GM23338 (cell line): ENCODE measurements around the gene RBM33. TPM values are rescaled to one million over a fixed set of nuclear protein-coding genes. Genes with fewer than 3 reads are reported as not detected.

Experiments used
- ATAC-seq: fragments of 200-7000 bp; cut with Tn5 transposase; 3 replicates; pipeline ENCODE4 v1.9.1; 2020
- DNase-seq: peaks from one replicate; pipeline ENCODE4 v3.0.0-alpha.2; 2015; ENCODE audit warnings: low spot score
- H2AFZ ChIP-seq: fragments of 200-600 bp; sonication (generic); 2 replicates; pipeline ENCODE4 v1.8.0; 2016; ENCODE audit warnings: antibody characterized with exemption, mild to moderate bottlenecking, moderate library complexity
- H3F3A ChIP-seq: fragments of 200-600 bp; sonication (generic); replicated peaks from 2 replicates; pipeline ENCODE4 v1.8.0; 2017; ENCODE audit warnings: antibody characterized with exemption, mixed run types, low read depth
- H3K27ac ChIP-seq: fragments of 200-600 bp; sonication (generic); 2 replicates; pipeline ENCODE4 v1.6.1; 2016; ENCODE audit warnings: low read depth
- H3K27me3 ChIP-seq: fragments of 200-600 bp; sonication (generic); 2 replicates; pipeline ENCODE4 v1.8.0; 2016; ENCODE audit warnings: mild to moderate bottlenecking, mixed run types, moderate library complexity; ENCODE audit not compliant: insufficient read depth
- H3K36me3 ChIP-seq: fragments of 200-600 bp; sonication (generic); 2 replicates; pipeline ENCODE4 v1.8.0; 2016; ENCODE audit warnings: mild to moderate bottlenecking; ENCODE audit not compliant: insufficient read depth
- H3K4me1 ChIP-seq: fragments of 200-600 bp; sonication (generic); 2 replicates; pipeline ENCODE4 v1.8.0; 2016; ENCODE audit warnings: mild to moderate bottlenecking, moderate library complexity; ENCODE audit not compliant: insufficient read depth
- H3K4me2 ChIP-seq: fragments of 200-600 bp; sonication (generic); 2 replicates; pipeline ENCODE4 v1.7.1; 2017; ENCODE audit warnings: mixed run types
- H3K4me3 ChIP-seq: fragments of 200-600 bp; sonication (generic); 2 replicates; pipeline ENCODE4 v1.6.1; 2016; ENCODE audit warnings: mixed run types
- H3K79me2 ChIP-seq: fragments of 200-600 bp; sonication (generic); replicated peaks from 2 replicates; pipeline ENCODE4 v1.8.0; 2017; ENCODE audit warnings: mild to moderate bottlenecking; ENCODE audit not compliant: insufficient read depth
- H3K9me2 ChIP-seq: fragments of 200-600 bp; sonication (generic); 2 replicates; pipeline ENCODE4 v1.8.0; 2017; ENCODE audit not compliant: insufficient read depth
- H4K20me1 ChIP-seq: fragments of 200-600 bp; sonication (generic); replicated peaks from 2 replicates; pipeline ENCODE4 v1.8.0; 2017; ENCODE audit warnings: mild to moderate bottlenecking; ENCODE audit not compliant: insufficient read depth
- H3K27ac Mint-ChIP-seq: 2 replicates; pipeline ENCODE4 v1.8.0; 2020; ENCODE audit warnings: inconsistent platforms, mild to moderate bottlenecking, moderate library complexity, mixed read lengths
- H3K27me3 Mint-ChIP-seq: 3 replicates; pipeline ENCODE4 v1.8.0; 2022; ENCODE audit warnings: low read depth, mild to moderate bottlenecking, moderate library complexity, mixed read lengths, inconsistent platforms; ENCODE audit not compliant: insufficient read depth, poor library complexity
- H3K36me3 Mint-ChIP-seq: 3 replicates; pipeline ENCODE4 v1.8.0; 2021; ENCODE audit warnings: low read depth, mild to moderate bottlenecking, inconsistent platforms, moderate library complexity, mixed read lengths
- H3K4me1 Mint-ChIP-seq: 3 replicates; pipeline ENCODE4 v1.8.0; 2020; ENCODE audit warnings: mild to moderate bottlenecking, inconsistent platforms, mixed read lengths
- H3K4me3 Mint-ChIP-seq: 3 replicates; pipeline ENCODE4 v1.8.0; 2021; ENCODE audit warnings: moderate library complexity, mild to moderate bottlenecking, inconsistent platforms, mixed read lengths
- H3K9me3 Mint-ChIP-seq: 3 replicates; pipeline ENCODE4 v1.8.0; 2020; ENCODE audit warnings: moderate library complexity, mild to moderate bottlenecking, inconsistent platforms, mixed read lengths
- CREB1 ChIP-seq: fragments of 250-450 bp; sonication (Bioruptor Pico); IDR thresholded peaks from 2 replicates; pipeline ENCODE4 v1.5.0; 2020; ENCODE audit warnings: low read depth, mild to moderate bottlenecking, moderate library complexity
- EZH2 ChIP-seq: fragments of 200-600 bp; sonication (generic); IDR thresholded peaks from one replicate; pipeline ENCODE4 v1.8.0; 2017; ENCODE audit warnings: antibody characterized with exemption, mild to moderate bottlenecking, low read depth; ENCODE audit not compliant: unreplicated experiment
- JUNB ChIP-seq: IDR thresholded peaks from one replicate; pipeline ENCODE4 v1.6.1; 2016; ENCODE audit warnings: antibody characterized with exemption; ENCODE audit not compliant: unreplicated experiment
- NANOG ChIP-seq: IDR thresholded peaks from 2 replicates; pipeline ENCODE4 v1.6.1; 2016; ENCODE audit warnings: antibody characterized with exemption, borderline replicate concordance
- POLR2AphosphoS5 ChIP-seq: IDR thresholded peaks from 2 replicates; pipeline ENCODE4 v1.6.1; 2016; ENCODE audit warnings: antibody characterized with exemption, low read depth
- ZNF114 ChIP-seq: fragments of 250-450 bp; sonication (Bioruptor Pico); IDR thresholded peaks from 2 replicates; pipeline ENCODE4 v1.5.0; 2020; ENCODE audit warnings: mild to moderate bottlenecking, moderate library complexity
- ZNF462 ChIP-seq: fragments of 250-450 bp; sonication (Bioruptor Pico); IDR thresholded peaks from 2 replicates; pipeline ENCODE4 v1.5.0; 2020; ENCODE audit warnings: mild to moderate bottlenecking, moderate library complexity
- polyA plus RNA-seq: library from polyadenylated mRNA; unstranded; fragments of >200 nt; fragmentation: Nextera tagmentation; extraction: Ambion mirVana; gene quantifications from 2 replicates; pipeline ENCODE4 v1.2.1, GENCODE V29; 2016
- total RNA-seq: library from RNA; depleted of rRNA; stranded (reverse); fragments of >200 nt; shearing (Covaris generic); gene quantifications from 2 replicates; pipeline ENCODE4 v1.2.3, GENCODE V29; 2014

RBM33 gene
- total and polyA plus RNA-seq, 2 experiments from 2014 or later: 47.7 to 94.7 TPM

DNA sequence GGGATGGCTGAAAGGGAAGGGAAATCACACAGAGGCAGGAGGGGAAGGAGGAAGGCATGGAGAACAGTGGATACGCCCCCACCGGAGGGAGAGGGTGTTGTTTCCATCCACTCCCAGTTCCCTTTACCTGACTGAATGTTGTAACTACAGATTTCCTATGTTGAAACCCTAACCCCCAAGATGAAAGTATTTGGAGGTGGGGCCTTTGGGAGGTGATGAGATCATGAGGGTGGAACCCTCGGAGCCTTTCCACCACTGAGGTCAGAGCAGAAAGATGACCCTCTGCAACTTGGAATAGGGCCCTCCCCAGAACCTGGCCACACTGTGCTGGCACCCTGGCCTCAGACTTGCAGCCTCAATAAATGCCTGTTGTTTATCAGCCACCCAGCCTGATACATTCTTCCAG lies 49.5 kb upstream of the RBM33 start:
- H3K79me2 ChIP-seq: no peaks in the 10 kb centered on the region
- TF ChIP-seq CREB1 (0 out of 2 replicates have a peak, but pooled peaks have one; percentile 47), ZNF462 (CRISPR knock-in tag) (no peak), JUNB (no peak)
- no peaks in the 10 kb centered on the region for H3K27me3 ChIP-seq
- H3K27ac ChIP-seq: no peak overlapping the region
- ATAC-seq: peak; percentile 75
- H3K4me3 ChIP-seq: no peak overlapping the region
- Mint-ChIP-seq H3K27ac (peak overlapping the region; percentile 69; the same call in 1 of the 2 replicates), H3K4me1 (peaks cover 34% of the 10 kb centered on the region), H3K36me3 (no peaks in the 10 kb centered on the region), H3K4me3 (no peak overlapping the region), H3K9me3 (no peaks in the 10 kb centered on the region), H3K27me3 (peaks cover 10% of the 10 kb centered on the region)
- H3F3A ChIP-seq: no peaks in the 10 kb centered on the region
- no peak overlapping the region for H3K4me2 ChIP-seq
- H3K4me1 ChIP-seq: 0 out of 2 replicates have a peak, but pooled peaks cover 9% of the 10 kb centered on the region
- peak; percentile 65 for DNase-seq
- H3K36me3 ChIP-seq: no peaks in the 10 kb centered on the region
- no peak overlapping the region for H2AFZ ChIP-seq
- no peaks in the 10 kb centered on the region for H3K9me2 ChIP-seq
- H4K20me1 ChIP-seq: no peaks in the 10 kb centered on the region

GRCh38 chr7:155597753-155598140 lies 46.7 kb upstream of the RBM33 start:
- no peak overlapping the region for H3K4me3 ChIP-seq
- TF ChIP-seq ZNF114 (no peak), EZH2 (no peak), NANOG (no peak), ZNF462 (CRISPR knock-in tag) (no peak), POLR2AphosphoS5 (no peak)
- Mint-ChIP-seq H3K27ac (no peak overlapping the region), H3K9me3 (no peaks in the 10 kb centered on the region), H3K27me3 (peaks cover 10% of the 10 kb centered on the region), H3K4me1 (peaks cover 34% of the 10 kb centered on the region), H3K4me3 (no peak overlapping the region), H3K36me3 (no peaks in the 10 kb centered on the region)
- no peaks in the 10 kb centered on the region for H3K36me3 ChIP-seq
- no peaks in the 10 kb centered on the region for H3K9me2 ChIP-seq
- no peak overlapping the region for H3K4me2 ChIP-seq
- H3K79me2 ChIP-seq: no peaks in the 10 kb centered on the region
- H3K4me1 ChIP-seq: 0 out of 2 replicates have a peak, but pooled peaks cover 9% of the 10 kb centered on the region
- no peaks in the 10 kb centered on the region for H4K20me1 ChIP-seq
- no peak overlapping the region for H2AFZ ChIP-seq
- ATAC-seq: no peak
- H3K27ac ChIP-seq: no peak overlapping the region
- H3K27me3 ChIP-seq: no peaks in the 10 kb centered on the region
- no peak for DNase-seq
- H3F3A ChIP-seq: no peaks in the 10 kb centered on the region
